HepG2 (cell line): Measurements from ENCODE around the gene MEGF6. TPM values are rescaled to one million over a fixed set of nuclear protein-coding genes. Genes with fewer than 3 reads are reported as not detected.

ENCODE experiments used
- ARHGAP35 ChIP-seq: sonication (generic); formaldehyde crosslinking; IDR thresholded peaks from 2 replicates; pipeline ENCODE4 v1.9.0; 2022; ENCODE audit warnings: mild to moderate bottlenecking, inconsistent platforms, moderate library complexity, missing genetic modification reagents, borderline replicate concordance
- ARNT ChIP-seq: fragments of 450-650 bp; IDR thresholded peaks from 2 replicates; pipeline ENCODE4 v1.6.1; 2017
- ATRX ChIP-seq: sonication (generic); formaldehyde crosslinking; IDR thresholded peaks from 2 replicates; pipeline ENCODE4 v1.4.0; 2020; ENCODE audit warnings: missing genetic modification reagents, borderline replicate concordance
- CCAR2 ChIP-seq: fragments of 200-400 bp; formaldehyde crosslinking; optimal IDR thresholded peaks from 2 replicates; pipeline ENCODE3; 2018; ENCODE audit warnings: low read depth, mild to moderate bottlenecking, low read length, moderate library complexity
- ELF4 ChIP-seq: sonication (generic); formaldehyde crosslinking; IDR thresholded peaks from 2 replicates; pipeline ENCODE4 v1.5.0; 2020; ENCODE audit warnings: missing genetic modification reagents, mild to moderate bottlenecking, moderate library complexity, borderline replicate concordance
- FOXO1 ChIP-seq: sonication (generic); formaldehyde crosslinking; IDR thresholded peaks from 2 replicates; pipeline ENCODE4 v1.4.0; 2020; ENCODE audit warnings: missing genetic modification reagents
- GABPB1 ChIP-seq: IDR thresholded peaks from 2 replicates; pipeline ENCODE4 v1.6.1; 2016; ENCODE audit warnings: mild to moderate bottlenecking, missing genetic modification reagents, moderate library complexity, missing compliant biosample characterization
- GZF1 ChIP-seq: sonication (generic); formaldehyde crosslinking; IDR thresholded peaks from 2 replicates; pipeline ENCODE4 v1.5.1; 2020; ENCODE audit warnings: mild to moderate bottlenecking, missing genetic modification reagents
- ISL2 ChIP-seq: sonication (generic); formaldehyde crosslinking; IDR thresholded peaks from 2 replicates; pipeline ENCODE4 v1.5.0; 2020; ENCODE audit warnings: missing genetic modification reagents
- MTF2 ChIP-seq: sonication (generic); formaldehyde crosslinking; IDR thresholded peaks from 2 replicates; pipeline ENCODE4 v1.5.0; 2020; ENCODE audit warnings: missing genetic modification reagents, borderline replicate concordance
- PRMT3 ChIP-seq: sonication (generic); formaldehyde crosslinking; IDR thresholded peaks from 2 replicates; pipeline ENCODE4 v1.8.1; 2022; ENCODE audit warnings: low read depth, mild to moderate bottlenecking, moderate library complexity, missing genetic modification reagents, borderline replicate concordance
- RAD51 ChIP-seq: fragments of 450-650 bp; IDR thresholded peaks from 2 replicates; pipeline ENCODE4 v1.6.1; 2016; ENCODE audit warnings: borderline replicate concordance
- RFX1 ChIP-seq: fragments of 450-650 bp; IDR thresholded peaks from 2 replicates; pipeline ENCODE4 v1.6.1; 2017
- SKI ChIP-seq: fragments of 450-650 bp; IDR thresholded peaks from one replicate; pipeline ENCODE4 v1.6.1; 2018; ENCODE audit warnings: mild to moderate bottlenecking; ENCODE audit not compliant: partially characterized antibody
- SNRNP70 ChIP-seq: fragments of 200-400 bp; formaldehyde crosslinking; IDR thresholded peaks from 2 replicates; pipeline ENCODE4 v1.6.1; 2017; ENCODE audit warnings: mild to moderate bottlenecking, low read depth, low read length, moderate library complexity
- TMF1 ChIP-seq: sonication (generic); formaldehyde crosslinking; IDR thresholded peaks from 2 replicates; pipeline ENCODE4 v1.8.1; 2022; ENCODE audit warnings: low read depth, missing genetic modification reagents
- ZBTB1 ChIP-seq: sonication (generic); formaldehyde crosslinking; IDR thresholded peaks from 2 replicates; pipeline ENCODE4 v1.4.0; 2020; ENCODE audit warnings: missing genetic modification reagents, borderline replicate concordance
- ZMYM4 ChIP-seq: sonication (generic); formaldehyde crosslinking; IDR thresholded peaks from 2 replicates; pipeline ENCODE4 v1.8.1; 2023; ENCODE audit warnings: mild to moderate bottlenecking, missing genetic modification reagents
- ZNF24 ChIP-seq: fragments of 450-650 bp; IDR thresholded peaks from 2 replicates; pipeline ENCODE4 v1.6.1; 2017; ENCODE audit warnings: antibody characterized with exemption, mild to moderate bottlenecking
- ZNF326 ChIP-seq: sonication (generic); formaldehyde crosslinking; IDR thresholded peaks from 2 replicates; pipeline ENCODE4 v1.4.0; 2020; ENCODE audit warnings: missing genetic modification reagents, borderline replicate concordance
- ZNF431 ChIP-seq: sonication (generic); formaldehyde crosslinking; IDR thresholded peaks from 2 replicates; pipeline ENCODE4 v1.9.0; 2022; ENCODE audit warnings: missing genetic modification reagents, low read depth, mild to moderate bottlenecking, borderline replicate concordance
- ZNF562 ChIP-seq: sonication (generic); formaldehyde crosslinking; IDR thresholded peaks from 2 replicates; pipeline ENCODE4 v1.8.0; 2022; ENCODE audit warnings: missing genetic modification reagents, borderline replicate concordance
- polyA plus RNA-seq, 8 experiments: library from polyadenylated mRNA; depleted of rRNA in 3 of 8; stranded (reverse) in 7 of 8; unstranded in 1 of 8; fragments of >200 nt; fragmentation: Illumina TruSeq in 4 of 8; extraction: Trizol in 4 of 8; gene quantifications; 2 replicates each; pipeline versions ENCODE4 v1.2.1 to v1.2.3, GENCODE V29; 2011 to 2016; ENCODE audit warnings: low read depth in 4 of 8, missing spikeins in 1 of 8, mixed read lengths in 1 of 8; ENCODE audit not compliant: insufficient read depth in 1 of 8
- total RNA-seq, 5 experiments: library from RNA; depleted of rRNA; stranded (reverse); fragments of >200 nt; fragmentation: Illumina TruSeq; extraction: Trizol; gene quantifications; 2 replicates each; pipeline ENCODE4 v1.2.3, GENCODE V29; 2016; ENCODE audit warnings: low read depth in 1 of 5
- TF ChIP-seq, protein P1 (sequence below): sonication (generic); formaldehyde crosslinking; IDR thresholded peaks from 2 replicates; pipeline ENCODE4 v1.4.0; 2020; ENCODE audit warnings: missing genetic modification reagents

MEGF6 gene
- total and polyA plus RNA-seq, 2 of the 13 experiments (the other 11 are each of a cell fraction or from before 2014, with no cell fraction given), result 1.9 TPM

DNA sequence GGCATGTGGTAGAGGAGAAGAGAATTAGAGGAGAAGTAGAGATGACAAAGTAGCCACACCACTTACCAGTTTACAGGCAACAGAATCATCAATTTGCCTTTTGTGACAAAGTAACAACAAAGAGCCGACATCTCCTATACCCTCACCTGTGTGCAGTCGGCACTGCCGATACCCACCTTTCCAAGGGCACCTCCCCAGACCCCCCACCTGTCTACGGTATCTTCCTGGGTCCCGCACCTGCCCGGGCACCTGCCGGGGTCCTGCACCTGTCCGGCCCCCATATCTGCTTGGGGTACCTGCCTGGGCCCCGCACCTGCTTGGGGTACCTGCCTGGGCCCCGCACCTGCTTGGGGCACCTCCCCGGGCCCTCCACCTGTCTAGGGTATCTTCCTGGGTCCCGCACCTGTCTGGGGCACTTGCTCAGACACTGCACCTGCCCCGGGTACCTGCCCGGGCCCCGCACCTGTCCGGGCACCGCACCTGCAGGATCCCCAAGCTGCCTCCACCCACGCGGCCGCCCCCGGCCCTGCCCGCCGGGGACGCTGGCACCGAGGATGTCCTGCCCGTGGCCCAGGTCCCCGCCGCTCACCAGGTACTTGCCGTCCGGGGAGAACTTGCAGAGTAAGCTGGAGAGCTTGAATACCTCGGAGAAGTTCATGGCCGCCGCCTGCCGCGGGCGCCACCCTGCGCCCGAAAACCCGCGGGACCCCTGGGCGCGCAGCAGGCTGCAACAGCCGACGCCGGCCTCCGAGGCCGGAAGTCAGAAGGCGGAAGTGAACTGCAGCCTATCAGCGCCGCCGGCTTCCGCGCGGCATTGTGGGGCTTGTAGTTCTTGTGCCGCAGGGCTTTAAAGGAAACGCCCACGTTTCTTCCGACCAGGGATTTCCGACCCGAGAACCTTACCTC, 38.3 kb upstream of the MEGF6 start, which contains the start of gene WRAP73 (continued):
- TF ChIP-seq, protein P1, sequence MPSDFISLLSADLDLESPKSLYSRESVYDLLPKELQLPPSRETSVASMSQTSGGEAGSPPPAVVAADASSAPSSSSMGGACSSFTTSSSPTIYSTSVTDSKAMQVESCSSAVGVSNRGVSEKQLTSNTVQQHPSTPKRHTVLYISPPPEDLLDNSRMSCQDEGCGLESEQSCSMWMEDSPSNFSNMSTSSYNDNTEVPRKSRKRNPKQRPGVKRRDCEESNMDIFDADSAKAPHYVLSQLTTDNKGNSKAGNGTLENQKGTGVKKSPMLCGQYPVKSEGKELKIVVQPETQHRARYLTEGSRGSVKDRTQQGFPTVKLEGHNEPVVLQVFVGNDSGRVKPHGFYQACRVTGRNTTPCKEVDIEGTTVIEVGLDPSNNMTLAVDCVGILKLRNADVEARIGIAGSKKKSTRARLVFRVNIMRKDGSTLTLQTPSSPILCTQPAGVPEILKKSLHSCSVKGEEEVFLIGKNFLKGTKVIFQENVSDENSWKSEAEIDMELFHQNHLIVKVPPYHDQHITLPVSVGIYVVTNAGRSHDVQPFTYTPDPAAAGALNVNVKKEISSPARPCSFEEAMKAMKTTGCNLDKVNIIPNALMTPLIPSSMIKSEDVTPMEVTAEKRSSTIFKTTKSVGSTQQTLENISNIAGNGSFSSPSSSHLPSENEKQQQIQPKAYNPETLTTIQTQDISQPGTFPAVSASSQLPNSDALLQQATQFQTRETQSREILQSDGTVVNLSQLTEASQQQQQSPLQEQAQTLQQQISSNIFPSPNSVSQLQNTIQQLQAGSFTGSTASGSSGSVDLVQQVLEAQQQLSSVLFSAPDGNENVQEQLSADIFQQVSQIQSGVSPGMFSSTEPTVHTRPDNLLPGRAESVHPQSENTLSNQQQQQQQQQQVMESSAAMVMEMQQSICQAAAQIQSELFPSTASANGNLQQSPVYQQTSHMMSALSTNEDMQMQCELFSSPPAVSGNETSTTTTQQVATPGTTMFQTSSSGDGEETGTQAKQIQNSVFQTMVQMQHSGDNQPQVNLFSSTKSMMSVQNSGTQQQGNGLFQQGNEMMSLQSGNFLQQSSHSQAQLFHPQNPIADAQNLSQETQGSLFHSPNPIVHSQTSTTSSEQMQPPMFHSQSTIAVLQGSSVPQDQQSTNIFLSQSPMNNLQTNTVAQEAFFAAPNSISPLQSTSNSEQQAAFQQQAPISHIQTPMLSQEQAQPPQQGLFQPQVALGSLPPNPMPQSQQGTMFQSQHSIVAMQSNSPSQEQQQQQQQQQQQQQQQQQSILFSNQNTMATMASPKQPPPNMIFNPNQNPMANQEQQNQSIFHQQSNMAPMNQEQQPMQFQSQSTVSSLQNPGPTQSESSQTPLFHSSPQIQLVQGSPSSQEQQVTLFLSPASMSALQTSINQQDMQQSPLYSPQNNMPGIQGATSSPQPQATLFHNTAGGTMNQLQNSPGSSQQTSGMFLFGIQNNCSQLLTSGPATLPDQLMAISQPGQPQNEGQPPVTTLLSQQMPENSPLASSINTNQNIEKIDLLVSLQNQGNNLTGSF (CRISPR knock-in tag), result no peak
- peak; percentile 67; the same call in 1 of the 2 replicates for TF ChIP-seq TMF1
- TF ChIP-seq SNRNP70, result no peak
- no peak for TF ChIP-seq CCAR2
- TF ChIP-seq GZF1 (CRISPR knock-in tag), result no peak
- peak; percentile 45; the same call in 1 of the 2 replicates for TF ChIP-seq ARHGAP35
- TF ChIP-seq ISL2, result no peak; the same call in 1 of the 2 replicates
- no peak for TF ChIP-seq ZNF326 (CRISPR knock-in tag)
- TF ChIP-seq ZNF562 (CRISPR knock-in tag), result no peak
- no peak for TF ChIP-seq ARNT
- no peak for TF ChIP-seq SKI
- no peak for TF ChIP-seq ZNF431
- TF ChIP-seq RFX1, result no peak
- TF ChIP-seq MTF2 (CRISPR knock-in tag), result peak; percentile 53; the same call in 1 of the 2 replicates
- TF ChIP-seq PRMT3 (CRISPR knock-in tag), result no peak
- no peak for TF ChIP-seq ATRX
- no peak for TF ChIP-seq ZBTB1 (CRISPR knock-in tag)
- no peak for TF ChIP-seq ELF4 (CRISPR knock-in tag)
- 0 out of 2 replicates have a peak, but pooled peaks have one; percentile 16 for TF ChIP-seq FOXO1 (CRISPR knock-in tag)
- TF ChIP-seq ZMYM4 (CRISPR knock-in tag), result no peak
- peak; percentile 96 for TF ChIP-seq GABPB1 (CRISPR knock-in tag)
- no peak for TF ChIP-seq ZNF24
- no peak for TF ChIP-seq RAD51
